NCI-H2196 treated with DMSO at 0.1 percent for 48 hours (cell line): ENCODE data around the gene ZW10.
"Not testable (repeated sequence)": the region's sequence is repeated elsewhere in the genome, so short reads cannot be mapped to it uniquely, and the experiment has no call there.

ENCODE experiments used
- DNase-seq: peaks from one replicate; lab custom pipeline; 2025; ENCODE audit not compliant: unreplicated experiment; lab: John Stamatoyannopoulos, UW

The ZW10 gene

GRCh38 chr11:113763040-113763439 lies 10.5 kb downstream of the ZW10 start:
- DNase-seq, result not testable (repeated sequence)

GRCh38 chr11:113760241-113760640 lies 13.3 kb downstream of the ZW10 start:
- DNase-seq, result no peak

GRCh38 chr11:113752932-113753331 lies 20.6 kb downstream of the ZW10 start:
- no peak for DNase-seq

GRCh38 chr11:113736323-113736722 lies 37.2 kb downstream of the ZW10 start:
- no peak for DNase-seq

- DNase-seq, result no peak
Observed at GRCh38 chr11:113732092-113732491, 41.4 kb downstream of the ZW10 start.

- DNase-seq, result peak; percentile 41
Observed at GRCh38 chr11:113730887-113731726, 42.4 kb downstream of the ZW10 start.

GRCh38 chr11:113729456-113729855 lies 44.0 kb downstream of the ZW10 start:
- DNase-seq, result no peak

GRCh38 chr11:113728814-113729213 lies 44.7 kb downstream of the ZW10 start:
- DNase-seq, result no peak

GRCh38 chr11:113725913-113726312 lies 47.6 kb downstream of the ZW10 start:
- DNase-seq, result no peak

GRCh38 chr11:113725407-113725806 lies 48.1 kb downstream of the ZW10 start:
- no peak for DNase-seq

- DNase-seq, result no peak
Observed at GRCh38 chr11:113724778-113725177, 48.7 kb downstream of the ZW10 start.

GRCh38 chr11:113723787-113724186 lies 49.7 kb downstream of the ZW10 start:
- no peak for DNase-seq

GRCh38 chr11:113722934-113723333 lies 50.6 kb downstream of the ZW10 start:
- no peak for DNase-seq

GRCh38 chr11:113722221-113722620 lies 51.3 kb downstream of the ZW10 start:
- no peak for DNase-seq

GRCh38 chr11:113721462-113722066 lies 51.9 kb downstream of the ZW10 start:
- DNase-seq, result no peak

- not testable (repeated sequence) for DNase-seq
Observed at GRCh38 chr11:113720478-113720877, 53.0 kb downstream of the ZW10 start.

GRCh38 chr11:113715882-113716625 lies 57.4 kb downstream of the ZW10 start:
- no peak for DNase-seq

- no peak for DNase-seq
Observed at GRCh38 chr11:113715273-113715672, 58.2 kb downstream of the ZW10 start.

GRCh38 chr11:113710989-113711388 lies 62.5 kb downstream of the ZW10 start:
- no peak for DNase-seq

GRCh38 chr11:113705871-113706655 lies 67.4 kb downstream of the ZW10 start, which contains the start of gene TMPRSS5:
Gene TMPRSS5, minus strand, starts transcription at chr11:113706308. Its CDS starts 84 bp downstream, at chr11:113706224.
- DNase-seq, result no peak

- DNase-seq, result not testable (repeated sequence)
Observed at GRCh38 chr11:113703551-113703950, 69.9 kb downstream of the ZW10 start.
